GM12872 (cell line): ENCODE data around the gene L3MBTL4.

Experiments
- CTCF ChIP-seq: IDR thresholded peaks from 3 replicates; pipeline ENCODE4 v1.5.1; 2011; ENCODE audit warnings: low read depth, mild to moderate bottlenecking, low read length, moderate library complexity; ENCODE audit not compliant: insufficient read depth

Gene L3MBTL4

GRCh38 chr18:5941890-5942289, 472.8 kb downstream of the L3MBTL4 start:
- TF ChIP-seq CTCF = no peak

GRCh38 chr18:5939801-5940667, 474.7 kb downstream of the L3MBTL4 start:
- TF ChIP-seq CTCF = no peak

- no peak for TF ChIP-seq CTCF
Measured at GRCh38 chr18:5937795-5938194, 476.9 kb downstream of the L3MBTL4 start.

GRCh38 chr18:5937121-5937520, 477.6 kb downstream of the L3MBTL4 start:
- no peak for TF ChIP-seq CTCF

GRCh38 chr18:5930789-5931188, 483.9 kb downstream of the L3MBTL4 start:
- no peak for TF ChIP-seq CTCF

GRCh38 chr18:5918205-5918858, 496.4 kb downstream of the L3MBTL4 start:
- TF ChIP-seq CTCF = no peak

GRCh38 chr18:5914951-5915350, 499.8 kb downstream of the L3MBTL4 start:
- no peak for TF ChIP-seq CTCF
